Amniotic epithelial cell (primary cell): ENCODE results near the gene SIM1.

ENCODE experiments used
- DNase-seq: peaks from one replicate; pipeline ENCODE4 v3.0.0-alpha.2; 2010; ENCODE audit warnings: low read depth

Gene SIM1

DNA sequence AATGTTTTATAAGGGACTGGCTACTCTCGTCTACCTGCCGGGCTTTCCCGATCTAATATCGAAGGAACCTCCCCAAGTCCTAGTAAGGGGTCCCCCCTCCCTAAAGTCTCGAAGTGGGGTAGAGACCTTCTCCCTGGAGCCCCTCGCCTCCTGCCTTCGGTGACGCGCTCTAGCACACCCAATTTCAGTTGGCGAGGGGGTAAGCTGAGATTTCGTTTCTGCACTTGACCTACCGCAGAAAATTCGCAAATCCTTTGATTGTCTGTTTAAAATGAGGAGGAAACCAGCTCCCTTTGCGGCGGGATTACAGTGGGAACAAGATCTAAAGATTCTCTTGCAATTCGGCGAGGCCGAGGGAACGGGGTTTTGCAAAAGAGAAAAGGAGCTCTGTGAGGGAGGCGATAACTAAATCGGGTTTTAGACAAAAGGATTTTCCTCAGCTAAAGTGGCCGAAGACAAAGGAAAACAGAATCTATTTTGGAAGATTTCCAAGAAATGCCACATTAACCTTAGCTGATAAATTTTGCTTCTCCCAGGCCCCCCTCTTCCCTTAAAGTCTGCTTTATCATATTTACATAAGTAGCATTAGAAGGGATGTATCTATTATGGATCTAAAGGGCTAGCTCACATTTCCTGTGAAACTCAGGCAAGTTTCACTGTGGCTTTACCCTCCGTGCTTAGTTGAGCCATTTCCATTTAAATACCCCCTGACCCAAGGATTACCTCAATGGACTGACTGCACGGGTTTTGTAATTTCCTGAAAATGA lies 8.4 kb downstream of the SIM1 start:
- DNase-seq = no peak

DNA sequence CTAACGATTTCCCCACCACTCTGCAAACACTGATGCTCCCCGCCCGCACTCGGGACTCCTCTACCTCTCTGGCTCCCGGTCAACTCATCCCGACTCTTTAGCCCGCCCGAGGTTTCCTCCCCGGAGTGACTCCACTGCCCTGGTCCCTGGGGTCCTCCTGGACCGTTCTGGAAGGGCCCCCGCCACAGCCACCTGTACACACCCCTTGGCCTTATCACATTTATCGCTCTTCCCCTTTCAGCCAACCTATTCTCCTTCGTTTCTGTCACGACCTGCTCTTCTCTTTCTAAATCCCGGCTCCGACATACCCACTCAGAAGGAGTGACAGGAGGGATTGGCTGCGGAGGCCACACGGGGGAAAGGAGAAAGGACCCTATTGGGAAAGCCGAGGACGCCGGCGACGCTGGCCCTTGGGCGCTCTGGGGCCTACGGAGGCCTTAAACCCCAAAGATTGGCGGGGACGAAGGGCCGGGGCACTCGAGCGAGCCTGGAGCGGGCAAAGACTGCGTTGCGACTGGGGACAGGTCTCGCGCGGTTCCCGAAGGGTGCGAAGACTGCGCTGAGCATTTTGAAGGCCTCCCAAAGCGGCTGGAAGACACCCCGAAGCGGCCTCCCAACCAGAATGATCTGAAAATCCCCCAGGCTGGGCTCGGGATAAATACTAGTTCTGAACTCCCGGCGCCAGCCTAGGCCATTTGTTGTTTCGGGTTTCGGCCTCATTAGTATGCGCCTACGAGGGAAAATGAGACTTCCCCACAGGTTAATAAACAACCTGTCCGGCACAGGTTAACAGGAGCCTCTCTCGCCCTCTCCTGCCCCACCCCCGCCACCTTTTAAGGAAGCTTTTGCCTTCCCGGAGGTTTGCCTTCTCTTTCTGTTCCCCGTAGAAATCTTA lies 9.2 kb downstream of the SIM1 start:
- no peak for DNase-seq

DNA sequence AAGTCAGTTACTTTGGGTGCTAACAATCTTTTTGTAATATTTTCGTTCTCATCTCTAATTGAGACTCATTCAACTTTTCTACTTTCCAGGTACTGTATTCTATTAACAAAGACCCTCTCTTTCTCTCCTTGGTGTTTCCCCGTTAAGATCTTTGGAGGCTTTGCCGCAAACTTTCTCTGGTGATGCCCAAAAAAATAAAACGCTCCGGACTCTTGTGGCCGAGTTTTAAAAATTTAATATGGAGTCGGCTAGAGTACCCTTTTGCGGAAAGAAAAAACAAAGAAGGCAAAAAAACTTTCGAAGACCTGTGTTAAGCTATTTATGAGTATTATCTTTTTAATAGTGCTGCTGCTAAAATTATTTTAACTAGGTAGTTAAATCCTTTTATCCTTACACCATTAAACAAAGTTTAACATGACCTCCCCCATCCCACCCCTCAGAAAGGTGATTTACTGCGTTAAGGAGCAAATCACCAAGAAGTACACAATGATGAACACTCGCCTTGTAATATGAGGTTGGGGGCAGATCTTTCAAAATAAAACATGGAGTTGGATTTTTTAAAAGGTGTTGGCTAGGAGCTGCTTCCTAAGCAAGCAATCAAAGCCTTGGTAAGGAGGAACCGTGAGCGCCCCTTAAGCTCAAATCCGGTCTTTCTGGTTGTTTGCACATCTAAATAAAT lies 10.0 kb downstream of the SIM1 start:
- DNase-seq = no peak

DNA sequence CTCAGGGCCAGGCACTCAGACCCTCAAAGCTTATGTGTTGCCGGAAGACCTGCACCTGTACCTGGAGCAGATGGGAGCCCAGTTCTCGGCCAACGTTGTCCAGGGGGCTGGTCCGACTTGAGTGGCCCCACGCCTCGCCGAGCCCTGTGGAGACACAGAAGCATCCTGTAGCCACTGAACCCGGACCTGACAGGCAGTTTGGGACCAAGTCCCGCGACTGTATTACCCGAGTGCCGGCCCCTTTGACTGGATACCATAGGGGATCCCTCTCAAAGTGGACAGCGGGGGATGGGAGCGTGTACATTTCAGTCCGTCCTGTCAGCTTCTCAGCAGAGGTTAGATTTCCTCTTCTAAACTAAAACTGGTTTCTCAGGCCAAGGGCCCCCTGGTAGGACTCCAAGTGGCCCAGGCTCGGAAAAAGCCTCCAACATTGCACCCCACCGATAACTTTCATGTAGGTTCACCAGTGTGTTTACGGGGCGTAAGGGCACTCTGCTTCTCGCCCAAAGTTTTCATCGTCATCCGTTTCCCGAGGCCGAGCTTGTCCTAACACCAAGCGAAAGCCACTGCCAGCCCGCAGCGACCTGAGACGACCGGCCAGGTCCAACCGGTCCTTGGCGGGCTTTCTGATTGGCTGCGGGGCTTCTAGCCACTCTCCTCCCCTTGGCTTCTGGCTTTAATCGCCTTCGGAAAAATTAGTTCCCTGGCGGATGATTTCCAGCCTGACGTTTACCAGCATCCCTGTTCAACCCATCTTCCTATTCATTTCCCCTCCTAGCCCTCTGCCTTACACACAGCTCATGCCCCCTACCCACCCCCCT lies 10.8 kb downstream of the SIM1 start:
- DNase-seq = no peak

DNA sequence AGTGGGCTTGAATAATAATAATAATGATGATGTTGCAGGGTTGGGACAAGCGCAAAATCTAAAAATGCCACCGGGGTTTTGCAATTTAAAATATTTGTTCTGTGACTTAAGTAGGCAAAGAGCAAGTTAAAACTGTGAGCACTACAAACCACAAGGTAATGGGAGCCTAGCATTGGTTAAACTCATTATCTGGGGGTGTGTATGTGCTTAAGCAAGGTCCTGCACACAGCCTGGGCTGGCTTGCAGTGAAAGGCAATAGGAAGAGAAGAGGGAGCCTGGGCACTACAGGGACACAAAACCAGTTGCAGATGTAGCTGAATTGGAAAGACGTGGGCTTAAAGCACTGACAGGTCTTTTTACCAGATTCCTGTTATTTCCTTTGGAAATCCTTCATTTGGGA lies 11.7 kb downstream of the SIM1 start:
- DNase-seq = no peak

DNA sequence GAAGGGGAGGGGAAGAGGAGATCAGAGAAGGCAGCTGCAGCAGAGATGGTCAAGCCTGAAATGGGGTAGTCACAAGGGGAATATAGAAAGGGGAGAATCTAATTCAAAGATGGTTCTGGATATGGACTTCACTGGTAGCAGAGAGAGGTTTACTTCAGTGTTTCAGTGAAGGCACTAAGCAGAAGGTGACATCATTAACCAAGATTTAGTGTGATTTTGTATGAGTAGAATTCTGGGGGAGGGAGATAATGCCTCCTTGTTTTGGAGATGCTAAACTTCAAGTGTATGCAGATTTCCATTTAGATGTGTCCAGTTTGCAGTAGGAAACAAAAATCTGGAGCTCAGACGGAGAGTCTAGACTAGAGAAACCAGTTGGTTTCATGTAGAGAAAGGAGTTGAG lies 13.1 kb downstream of the SIM1 start:
- DNase-seq = no peak

DNA sequence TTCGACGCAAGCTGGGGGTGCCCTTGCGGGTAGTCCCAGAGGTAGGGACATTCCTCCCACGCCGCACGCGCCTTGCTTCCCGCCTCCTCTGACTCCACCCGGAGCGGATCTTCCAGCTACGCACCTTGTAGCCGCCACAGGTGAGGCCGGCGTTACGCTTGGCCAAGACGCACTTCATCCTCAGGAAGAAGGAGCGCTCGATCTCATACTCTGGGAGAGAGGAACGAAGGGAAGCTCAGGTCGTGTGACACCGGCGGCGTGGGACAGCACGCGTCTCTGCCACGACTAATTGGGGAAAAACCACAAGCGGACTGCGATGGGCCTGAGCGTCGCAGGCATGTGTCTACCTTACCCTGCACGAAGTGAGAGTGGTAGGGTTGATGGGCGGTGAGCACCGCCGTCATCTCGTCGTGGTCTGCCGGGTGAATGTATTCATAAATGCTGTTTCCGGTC lies 15.5 kb downstream of the SIM1 start:
- DNase-seq = no peak

DNA sequence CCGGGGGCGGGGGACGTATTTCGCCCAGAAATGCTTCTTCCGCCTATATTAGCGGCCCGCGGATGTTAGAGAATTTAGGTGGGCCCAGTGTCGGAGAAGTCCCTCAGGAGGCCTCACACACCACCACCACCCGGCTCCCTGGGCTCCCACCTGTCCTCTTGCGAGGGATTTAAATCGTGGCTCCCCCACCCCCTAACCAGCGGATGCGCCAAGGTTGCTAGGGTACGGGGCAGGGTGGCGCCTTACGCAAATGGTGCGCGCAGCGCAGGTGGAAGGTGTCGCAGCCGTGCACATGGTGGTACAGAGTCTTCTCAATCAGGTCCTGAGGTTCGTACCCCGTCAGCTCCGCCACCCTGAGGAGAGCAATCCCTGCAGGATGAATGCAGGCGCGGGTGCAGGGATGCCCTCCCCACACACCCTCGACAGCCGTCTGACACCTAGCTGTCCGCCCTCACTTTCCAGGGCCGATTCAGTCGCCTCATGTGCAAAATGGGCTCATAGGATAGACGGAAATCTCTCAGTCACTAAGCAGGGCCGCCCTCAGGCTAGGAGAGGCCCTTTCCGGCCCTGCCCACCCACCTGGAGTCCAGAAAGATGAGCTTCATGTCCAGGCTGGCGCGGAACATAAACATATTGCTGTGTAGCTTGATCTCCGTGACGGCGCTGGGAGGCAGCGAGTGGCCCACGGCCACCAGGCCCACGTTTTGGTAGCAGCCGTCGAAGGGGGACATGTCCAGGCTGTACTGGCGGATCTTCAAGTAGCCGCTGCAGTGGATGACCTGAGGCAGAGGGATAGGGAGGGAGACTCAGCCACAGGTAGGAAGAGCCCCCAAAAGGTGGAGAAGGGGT lies 16.6 kb downstream of the SIM1 start:
- DNase-seq = no peak

DNA sequence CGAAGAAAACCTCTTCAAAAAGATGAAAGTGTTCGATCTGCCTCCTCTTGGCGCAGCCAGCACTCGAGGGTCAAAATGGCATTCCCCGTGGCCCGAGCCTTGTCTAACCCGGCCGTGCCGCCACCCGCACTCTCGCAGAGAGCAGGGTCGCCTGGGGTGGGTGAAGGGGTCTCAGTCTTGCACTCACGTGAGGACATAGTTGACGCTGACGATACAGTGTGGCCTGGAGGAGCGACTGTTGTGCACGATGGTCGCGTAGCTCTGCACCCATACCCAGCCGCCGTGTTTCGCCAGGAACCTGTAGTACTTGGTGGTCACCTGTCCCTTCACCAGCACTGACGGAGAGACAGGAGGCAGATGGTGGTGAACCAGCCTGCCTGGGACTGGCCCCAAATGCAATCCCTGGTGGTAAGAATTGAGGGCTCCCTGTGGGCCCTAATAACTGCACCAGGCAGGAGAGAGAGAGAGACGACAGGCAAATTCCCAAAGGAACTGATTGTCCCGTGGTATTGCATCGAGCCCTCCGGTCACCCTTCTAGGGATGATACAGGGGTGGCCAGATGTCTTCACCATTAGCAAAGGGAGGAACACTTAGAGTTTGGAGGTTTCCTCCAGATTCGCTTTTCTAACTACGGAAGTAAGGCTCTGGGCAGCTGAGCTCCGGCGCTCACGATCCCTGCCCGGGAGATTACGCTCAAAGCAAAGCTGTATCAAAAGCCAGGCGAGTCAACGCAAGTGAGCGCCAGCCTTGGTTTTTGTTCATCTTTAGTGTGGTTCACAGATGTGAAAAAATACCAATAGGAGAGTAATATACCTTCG lies 17.4 kb downstream of the SIM1 start:
- no peak for DNase-seq

DNA sequence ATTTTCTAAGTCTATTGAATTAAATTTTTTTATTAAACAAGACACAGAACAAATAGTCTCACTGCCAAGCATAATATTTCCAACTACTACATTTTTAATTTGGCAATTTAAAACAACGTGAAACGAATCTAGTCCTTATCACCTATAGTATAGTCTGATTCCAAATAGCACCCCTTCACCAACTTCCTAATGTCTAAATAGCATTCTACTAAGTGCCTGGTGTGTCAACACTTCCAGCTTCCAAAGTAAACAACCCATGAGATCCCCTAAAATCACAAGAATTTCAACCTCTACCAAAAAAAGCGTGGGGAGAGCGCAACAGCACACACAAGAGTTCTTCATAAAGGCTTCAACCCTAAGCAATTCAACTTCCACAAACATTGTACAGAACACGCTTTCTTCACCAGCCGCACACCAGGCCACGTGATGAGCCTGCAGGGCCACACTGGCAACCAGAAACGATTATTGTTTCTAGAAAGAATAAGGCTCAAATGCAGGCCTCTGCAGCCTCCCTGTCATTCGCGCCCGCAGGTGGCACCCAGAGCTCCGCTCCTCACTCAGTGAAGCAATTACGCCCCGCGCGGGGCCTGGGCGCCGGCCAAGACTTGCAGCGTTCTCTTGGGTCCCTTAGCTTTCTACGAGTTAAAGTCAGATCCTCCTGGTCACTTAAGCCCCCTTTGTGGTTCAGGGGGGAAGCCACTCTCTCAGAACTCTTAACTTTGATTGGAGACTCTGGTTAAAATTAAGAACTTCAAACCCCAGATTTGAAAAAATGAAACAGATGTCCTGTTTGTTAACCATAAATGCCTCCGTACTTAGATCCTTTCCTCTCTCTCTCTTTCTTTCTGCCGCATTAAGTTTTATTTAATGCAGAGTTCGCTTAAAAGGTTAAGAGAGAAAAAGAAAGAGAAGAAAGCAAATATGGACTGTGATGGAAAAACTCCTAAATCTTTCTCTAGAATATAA lies 18.3 kb downstream of the SIM1 start:
- DNase-seq = no peak

DNA sequence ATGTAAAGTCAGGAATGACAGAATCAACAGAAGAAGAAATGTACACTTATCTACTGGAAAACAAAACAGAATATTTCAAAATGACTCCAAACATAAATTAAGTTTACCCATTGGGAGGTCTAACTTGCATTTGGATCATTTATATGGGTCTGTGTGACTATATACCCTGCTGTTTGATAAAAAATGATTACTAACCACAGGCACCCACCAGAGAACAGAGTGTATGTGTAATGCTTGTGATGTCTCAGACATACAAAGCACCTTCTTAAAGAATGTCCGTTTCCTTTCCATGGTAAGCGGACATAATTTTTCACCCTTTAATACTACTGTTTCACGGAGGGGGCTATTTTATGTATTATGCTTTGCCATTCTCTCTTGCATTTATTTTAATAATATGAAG lies 19.2 kb downstream of the SIM1 start:
- DNase-seq = no peak

DNA sequence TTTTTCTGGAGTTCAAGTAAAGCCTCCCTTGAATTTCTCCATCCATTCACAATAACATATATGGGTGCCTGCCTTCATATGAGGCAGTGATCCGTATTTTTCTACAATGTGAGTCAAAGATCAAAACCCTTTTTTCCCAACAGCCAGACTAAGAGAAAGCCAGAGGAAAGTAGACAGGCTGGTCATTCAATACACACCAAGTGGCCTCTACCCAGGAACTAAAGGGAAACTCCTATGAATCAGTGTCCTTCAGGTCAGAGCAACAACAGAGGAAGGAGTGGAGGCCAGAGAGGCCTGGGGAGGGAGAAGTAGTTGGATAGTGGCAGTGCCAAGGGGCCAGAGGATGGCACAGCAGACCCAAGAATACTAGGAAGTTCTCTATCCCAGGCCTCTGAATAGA lies 23.8 kb downstream of the SIM1 start:
- no peak for DNase-seq

DNA sequence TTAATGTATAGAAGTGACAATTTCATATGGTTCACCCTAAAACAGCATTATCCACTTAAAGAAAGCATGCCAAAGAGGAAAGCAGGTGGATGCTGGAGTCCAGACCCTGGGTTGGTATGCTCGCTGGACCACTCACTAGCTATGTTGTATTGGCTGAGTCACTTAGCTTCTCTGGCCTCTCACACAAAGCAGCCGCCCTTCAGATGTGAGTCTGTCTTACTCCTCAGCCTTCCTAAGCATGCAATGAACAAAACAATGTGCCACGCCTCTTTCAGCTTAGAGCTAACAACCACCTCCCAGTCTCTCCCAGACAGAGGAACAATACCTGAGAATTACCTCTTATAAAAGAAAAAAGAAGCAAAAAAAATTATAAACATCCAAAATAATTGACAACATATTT lies 29.4 kb downstream of the SIM1 start:
- no peak for DNase-seq

DNA sequence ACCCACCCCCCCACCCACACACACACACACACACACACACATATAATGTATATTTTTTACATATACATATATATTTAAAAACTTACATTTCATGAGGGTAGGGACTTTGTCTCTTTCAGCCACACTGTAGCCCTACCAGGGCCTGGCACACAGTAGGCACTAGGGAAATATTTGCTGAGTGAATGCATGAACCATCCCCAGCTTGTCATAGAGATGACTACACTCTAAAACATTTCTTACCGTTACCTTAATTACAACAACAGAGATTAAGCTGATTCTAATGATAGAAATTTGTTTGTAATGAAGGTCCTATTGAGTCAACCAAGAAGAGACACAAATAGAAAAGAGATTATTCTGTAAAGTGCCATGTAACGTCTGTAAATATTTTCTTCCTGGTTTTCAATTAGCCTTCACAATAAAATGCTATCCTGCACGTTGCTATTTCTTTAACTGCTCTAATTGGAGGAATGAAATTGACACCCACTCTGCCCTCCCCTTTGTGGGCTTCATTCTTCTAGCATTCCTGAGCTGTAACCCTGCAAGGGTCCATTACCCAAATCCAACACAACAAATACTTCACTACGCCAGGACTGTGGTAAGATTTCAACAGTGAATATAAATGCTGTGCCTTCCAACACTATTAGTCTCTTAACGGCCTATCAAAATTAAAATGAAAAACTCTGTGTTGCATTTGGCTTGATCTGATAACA lies 30.8 kb downstream of the SIM1 start:
- DNase-seq = no peak

DNA sequence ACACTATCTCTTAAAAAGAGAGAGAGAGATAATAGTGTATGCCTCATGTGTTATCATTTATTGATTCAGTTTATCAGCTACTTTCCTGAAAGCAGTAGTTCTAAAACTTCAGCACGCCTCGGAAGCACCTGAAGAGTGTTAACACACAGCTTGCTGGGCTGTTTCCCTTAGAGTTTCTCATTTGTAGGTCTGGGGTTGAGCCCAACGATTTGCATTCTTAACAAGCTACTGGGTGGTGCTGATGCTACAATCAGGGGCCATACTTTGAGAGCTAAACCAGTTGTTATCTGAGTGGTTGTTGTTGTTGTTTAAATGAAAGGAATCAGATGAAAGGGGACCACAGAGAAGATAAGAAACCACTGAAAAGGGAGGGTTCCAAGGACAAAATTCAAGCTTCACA lies 32.6 kb downstream of the SIM1 start:
- DNase-seq = no peak

DNA sequence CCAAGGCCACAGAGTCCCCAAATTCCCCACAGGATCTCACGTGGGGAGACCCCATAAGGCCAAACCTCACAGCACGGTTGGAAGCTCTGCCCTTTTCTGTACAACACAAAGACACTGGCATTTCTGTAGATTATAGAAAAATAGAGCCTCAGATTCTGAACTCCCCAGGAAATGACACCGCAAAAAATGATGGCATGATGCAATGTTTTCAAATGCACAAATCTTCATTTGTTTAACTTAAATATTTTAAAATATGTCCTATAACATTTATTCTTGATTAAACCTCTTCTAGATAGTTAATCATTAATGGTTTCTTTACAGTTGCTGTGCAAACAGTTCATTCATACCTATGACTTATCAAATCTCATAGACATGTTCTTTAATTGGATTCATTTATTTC lies 33.8 kb downstream of the SIM1 start:
- DNase-seq = no peak

DNA sequence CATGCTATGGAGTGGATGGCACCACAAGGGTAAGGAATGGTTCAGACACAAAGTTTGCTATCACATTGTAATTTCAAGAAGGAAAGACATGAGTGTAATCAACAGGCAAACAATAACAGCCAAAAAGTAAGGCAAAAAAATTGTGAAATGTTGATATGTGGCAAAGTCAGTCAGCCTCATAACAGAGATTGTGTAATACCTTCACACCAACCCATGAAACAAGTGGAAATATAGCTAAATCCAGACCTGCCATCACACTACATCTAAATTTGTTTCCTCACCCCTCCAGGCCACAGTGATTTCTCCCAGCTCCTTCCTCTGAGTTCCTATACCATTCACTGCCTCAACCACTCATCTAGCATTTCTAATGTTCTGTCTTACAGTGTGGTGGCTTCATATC lies 37.3 kb downstream of the SIM1 start:
- peak; percentile 15 for DNase-seq

DNA sequence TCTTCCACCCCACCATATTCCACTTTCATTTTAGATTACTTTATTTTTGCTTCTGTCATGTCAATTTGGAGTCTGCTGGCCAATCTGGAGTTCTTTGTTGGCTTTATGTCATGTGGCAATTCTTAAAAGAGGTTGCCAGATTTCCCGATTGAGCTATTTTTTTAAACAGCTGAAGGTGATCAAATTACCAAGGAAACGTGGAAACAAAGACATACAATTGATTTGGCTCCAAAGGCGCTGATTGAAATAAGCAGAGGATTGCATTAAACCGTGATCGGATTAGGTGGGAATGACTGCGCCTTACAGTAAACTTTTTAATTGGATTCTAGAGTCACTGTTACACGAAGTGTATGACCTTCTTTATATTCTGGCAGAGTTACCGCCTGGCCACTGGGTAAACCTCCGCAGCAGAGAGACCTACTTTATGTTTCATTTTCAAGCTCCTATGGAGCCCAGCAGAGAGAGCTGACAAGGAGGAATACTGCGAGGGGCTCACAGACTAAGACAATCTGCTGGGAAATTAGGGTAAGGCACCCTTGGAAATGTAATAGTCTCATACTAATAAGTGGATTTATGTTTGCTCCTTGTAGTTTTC lies 37.9 kb downstream of the SIM1 start:
- no peak for DNase-seq
